SHP77 treated with DMSO at 0.1 percent for 48 hours (cell line): ENCODE data around the gene BAIAP3.

Experiments used
- DNase-seq: peaks from one replicate; lab custom pipeline; 2025; lab: John Stamatoyannopoulos, UW

BAIAP3 gene

DNA sequence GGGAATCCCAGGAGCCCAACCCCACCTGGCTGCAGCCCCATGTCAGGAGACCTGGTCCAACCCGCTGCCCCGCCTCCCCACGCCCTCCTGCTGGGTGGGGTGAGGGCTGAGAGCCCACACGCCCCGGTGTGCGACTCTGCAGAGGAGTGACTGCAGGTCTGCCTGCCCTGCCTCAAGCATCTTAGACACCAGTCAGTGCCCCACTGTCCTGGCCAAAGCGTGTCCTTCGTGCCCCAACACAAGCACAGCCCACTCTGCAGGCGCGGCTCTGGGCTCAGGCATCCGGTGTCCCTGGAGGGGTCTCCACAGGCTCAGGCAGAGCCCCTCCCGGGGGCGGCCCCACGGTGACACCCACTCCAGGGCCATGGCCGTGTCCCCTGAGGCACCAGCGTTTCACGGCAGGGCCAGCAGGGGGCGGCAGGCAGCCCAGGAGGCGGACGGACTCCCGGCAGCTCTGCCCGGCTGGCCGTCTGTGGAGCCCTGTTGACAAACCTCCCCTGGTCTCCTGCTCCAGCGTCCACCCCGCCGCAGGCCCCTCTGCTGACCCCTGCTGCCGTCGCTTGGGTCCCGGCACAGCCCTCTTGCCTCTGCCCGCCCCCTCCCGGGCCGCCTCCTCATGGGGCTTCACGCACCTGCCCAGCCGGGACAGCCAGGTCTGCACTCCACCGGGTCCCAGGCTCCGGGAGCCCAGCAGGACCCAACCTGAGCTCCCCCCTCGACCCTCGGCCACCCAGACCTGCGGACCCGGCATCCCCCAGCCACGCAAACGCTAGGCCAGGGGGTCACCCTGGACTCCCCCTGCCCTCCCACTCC is 32.6 kb upstream of the BAIAP3 start:
- no peak for DNase-seq

GRCh38 chr16:1301562-1301961 is 31.9 kb upstream of the BAIAP3 start:
- DNase-seq = no peak

- no peak for DNase-seq
Measured at GRCh38 chr16:1305823-1306222, 27.6 kb upstream of the BAIAP3 start.

DNA sequence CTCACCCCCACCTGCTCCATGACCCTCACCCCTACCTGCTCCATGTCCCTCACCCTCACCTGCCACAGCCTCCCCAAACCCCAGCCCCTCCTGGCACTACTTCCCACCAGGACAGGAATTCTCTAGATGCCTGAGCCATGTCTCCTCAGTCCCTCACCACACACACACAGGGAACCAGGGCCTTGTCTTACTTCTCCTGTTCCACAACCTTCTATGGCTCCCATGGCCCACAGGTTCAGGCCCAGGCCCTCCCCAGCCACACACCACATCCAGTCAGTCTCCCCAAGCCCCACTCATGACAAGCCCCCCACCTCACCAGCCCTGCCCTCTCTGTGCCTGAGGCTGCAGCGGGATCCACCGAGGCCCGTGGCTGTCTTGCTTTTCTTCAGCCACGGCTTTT is 27.1 kb upstream of the BAIAP3 start:
- DNase-seq = no peak

DNA sequence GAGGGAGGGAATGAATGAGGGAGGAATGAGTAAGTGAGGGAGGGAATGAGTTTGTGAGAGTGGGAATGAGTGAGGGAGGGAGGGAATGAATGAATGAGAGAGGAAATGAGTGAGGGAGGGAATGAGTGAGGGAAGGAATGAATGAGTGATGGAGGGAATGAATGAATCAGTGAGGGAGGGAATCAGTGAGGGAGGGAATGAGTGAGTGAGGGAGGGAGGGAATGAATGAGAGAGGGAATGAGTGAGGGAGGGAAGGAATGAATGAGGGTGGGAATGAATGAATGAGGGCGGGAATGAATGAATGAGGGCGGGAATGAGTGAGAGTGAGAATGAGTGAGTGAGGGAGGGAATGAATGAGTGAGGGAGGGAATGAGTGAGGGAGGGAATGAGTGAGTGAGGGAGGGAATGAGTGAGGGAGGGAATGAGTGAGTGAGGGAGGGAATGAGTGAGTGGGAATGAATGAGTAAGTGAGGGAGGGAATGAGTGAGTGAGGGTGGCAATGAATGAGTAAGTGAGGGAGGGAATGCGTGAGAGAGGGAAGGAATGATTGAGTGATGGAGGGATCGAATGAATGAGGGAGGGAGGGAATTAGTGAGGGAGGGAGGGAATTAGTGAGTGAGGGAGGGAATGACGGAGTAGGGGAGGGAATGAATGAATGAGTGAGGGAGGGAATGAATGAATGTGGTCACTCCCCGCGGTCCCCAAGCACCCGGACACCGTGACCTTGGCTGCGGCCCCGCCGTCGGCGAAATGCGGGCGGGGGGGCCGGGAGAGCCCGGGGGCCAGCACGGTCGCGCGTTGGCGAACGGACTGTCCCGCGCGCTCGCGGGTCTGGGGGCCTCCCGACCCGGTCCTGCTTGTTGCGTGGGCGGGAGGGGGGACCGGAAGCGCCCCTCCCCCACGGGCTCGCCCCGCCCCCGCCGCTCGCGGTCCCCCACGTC is 25.1 kb upstream of the BAIAP3 start:
- peak; percentile 45 for DNase-seq

DNA sequence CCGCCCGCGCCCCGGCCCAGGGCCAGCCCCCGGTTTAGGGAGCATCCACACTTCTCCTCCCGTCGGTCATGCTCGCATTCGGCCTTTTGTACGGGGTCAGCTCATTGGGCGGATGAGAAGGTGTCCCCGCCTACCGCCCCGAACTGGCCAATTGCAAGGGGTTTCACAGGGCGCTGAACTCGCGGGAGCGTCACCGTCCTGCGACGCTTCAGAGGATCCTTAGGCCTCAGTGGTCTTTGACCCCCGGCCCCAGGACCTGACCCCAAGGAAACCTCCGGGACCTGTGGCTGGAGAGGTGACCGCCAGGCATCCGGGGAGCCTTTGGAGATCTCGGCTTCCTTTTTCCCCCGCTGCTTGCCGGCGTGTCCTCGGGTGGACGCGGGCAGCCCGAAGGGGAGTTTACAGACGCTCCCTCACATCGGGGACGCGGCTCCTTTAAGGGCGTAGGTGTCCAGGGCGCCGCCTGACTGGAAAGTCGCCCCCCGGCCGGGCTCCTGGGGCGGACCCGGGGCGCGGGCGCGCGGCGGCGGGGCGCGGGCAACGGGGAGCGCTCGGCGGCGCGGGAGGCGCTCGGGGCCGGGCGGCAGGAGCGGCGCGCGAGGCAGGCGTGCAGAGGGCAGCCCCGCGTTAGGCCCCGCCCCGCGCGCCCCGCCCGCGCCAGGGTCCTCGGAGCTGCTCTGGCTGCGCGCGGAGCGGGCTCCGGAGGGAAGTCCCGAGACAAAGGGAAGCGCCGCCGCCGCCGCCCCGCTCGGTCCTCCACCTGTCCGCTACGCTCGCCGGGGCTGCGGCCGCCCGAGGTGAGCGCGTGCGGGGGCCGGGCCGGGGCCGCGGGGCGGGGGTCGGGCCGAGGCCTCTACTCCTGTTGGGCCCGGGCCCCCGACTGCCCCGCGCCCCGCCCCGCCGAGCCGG is 24.2 kb upstream of the BAIAP3 start, which contains the start of gene UBE2I:
TSS of gene UBE2I (plus strand) at position 660 of the 909 bp plus-strand sequence. CDS start 4,395 bp downstream, outside the sequence.
- peak; percentile 82 for DNase-seq

- no peak for DNase-seq
Measured at GRCh38 chr16:1309888-1310831, 23.3 kb upstream of the BAIAP3 start.

- no peak for DNase-seq
Measured at GRCh38 chr16:1310832-1311200, 22.6 kb upstream of the BAIAP3 start.

DNA sequence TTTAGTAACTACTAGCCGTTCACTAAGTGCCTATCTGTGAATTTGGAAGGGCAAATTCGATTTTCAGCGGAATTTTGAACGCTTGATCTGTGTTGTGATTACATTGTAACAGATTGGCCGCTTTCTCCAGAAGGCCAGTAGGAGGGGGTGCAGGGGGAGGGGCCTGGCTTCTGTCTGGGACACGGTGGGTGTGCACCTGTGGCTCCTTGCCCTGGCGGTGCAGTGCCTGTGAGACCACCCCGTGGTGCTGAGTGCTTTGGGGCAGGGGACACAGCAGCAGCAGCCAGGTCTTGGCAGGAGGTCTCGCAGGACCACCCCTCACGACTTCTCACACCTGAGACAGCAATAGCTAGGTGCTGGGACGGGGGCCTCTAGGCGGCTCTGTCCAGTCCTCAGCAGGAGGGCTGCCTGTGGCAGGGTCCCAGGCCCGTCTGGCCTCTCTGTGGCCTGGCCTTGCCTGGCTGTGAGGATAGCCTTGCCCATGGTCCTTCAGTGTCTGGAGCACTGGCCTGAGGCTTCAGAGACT is 22.2 kb upstream of the BAIAP3 start:
- no peak for DNase-seq

GRCh38 chr16:1311738-1312466 is 21.5 kb upstream of the BAIAP3 start:
- no peak for DNase-seq

DNA sequence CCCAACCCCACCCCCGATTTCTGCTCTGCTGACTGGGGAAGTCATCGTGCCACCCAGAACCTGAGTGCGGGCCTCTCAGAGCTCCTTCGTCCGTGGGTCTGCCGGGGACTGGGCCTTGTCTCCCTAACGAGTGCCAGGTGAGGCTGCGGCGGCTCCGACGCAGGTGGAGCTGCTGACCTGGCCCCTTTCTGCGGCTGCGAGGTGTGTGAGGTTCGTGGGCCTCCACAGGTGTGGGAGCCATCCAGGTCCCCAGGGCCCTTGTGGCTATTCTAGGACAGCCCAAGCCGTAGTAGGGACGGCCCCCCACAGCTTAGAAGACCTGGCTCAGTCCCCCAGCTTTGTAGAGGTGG is 21.0 kb upstream of the BAIAP3 start:
- DNase-seq = no peak

DNA sequence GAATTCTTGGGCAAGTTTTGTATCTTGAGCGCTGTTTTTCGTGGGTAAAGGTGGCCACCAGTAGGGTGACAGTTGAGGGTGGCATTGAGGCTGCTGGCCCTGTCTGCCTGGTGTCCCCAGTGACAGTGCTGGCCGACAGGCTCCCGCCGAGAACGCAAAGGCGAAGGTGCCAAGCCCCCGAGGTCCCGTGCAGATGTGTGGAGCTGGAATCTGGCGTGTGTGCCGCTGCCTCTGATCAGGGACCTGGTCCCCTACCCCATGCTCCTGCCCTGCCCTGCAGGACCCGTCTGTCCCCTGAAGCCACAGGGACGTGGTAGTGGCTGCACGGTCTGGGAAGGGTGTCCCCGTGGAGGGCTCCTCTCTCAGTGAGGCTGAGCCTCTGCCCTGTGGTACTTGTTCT is 20.5 kb upstream of the BAIAP3 start:
- DNase-seq = no peak

GRCh38 chr16:1313721-1314369 is 19.6 kb upstream of the BAIAP3 start:
- no peak for DNase-seq

GRCh38 chr16:1314399-1315068 is 18.9 kb upstream of the BAIAP3 start:
- no peak for DNase-seq

- no peak for DNase-seq
Measured at GRCh38 chr16:1315081-1316032, 18.1 kb upstream of the BAIAP3 start.

DNA sequence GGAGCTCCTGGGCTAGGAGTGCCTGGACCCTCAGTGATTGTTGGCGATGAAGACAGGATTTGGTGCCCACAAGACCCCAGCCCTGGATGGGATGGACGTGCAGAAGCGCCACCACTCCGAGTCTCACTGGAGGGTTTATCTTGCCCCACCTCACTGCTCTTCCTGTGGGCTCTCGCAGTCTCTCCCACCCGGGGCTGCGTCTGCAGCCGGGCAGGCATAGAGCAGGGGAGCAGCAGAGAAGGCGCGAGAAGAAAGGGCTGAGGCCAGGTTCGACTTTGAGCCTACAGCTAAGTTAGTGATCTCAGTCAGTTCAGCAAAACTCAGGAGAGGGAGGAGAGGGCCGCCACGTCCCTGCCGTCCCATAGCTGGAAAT is 17.4 kb upstream of the BAIAP3 start:
- no peak for DNase-seq

DNA sequence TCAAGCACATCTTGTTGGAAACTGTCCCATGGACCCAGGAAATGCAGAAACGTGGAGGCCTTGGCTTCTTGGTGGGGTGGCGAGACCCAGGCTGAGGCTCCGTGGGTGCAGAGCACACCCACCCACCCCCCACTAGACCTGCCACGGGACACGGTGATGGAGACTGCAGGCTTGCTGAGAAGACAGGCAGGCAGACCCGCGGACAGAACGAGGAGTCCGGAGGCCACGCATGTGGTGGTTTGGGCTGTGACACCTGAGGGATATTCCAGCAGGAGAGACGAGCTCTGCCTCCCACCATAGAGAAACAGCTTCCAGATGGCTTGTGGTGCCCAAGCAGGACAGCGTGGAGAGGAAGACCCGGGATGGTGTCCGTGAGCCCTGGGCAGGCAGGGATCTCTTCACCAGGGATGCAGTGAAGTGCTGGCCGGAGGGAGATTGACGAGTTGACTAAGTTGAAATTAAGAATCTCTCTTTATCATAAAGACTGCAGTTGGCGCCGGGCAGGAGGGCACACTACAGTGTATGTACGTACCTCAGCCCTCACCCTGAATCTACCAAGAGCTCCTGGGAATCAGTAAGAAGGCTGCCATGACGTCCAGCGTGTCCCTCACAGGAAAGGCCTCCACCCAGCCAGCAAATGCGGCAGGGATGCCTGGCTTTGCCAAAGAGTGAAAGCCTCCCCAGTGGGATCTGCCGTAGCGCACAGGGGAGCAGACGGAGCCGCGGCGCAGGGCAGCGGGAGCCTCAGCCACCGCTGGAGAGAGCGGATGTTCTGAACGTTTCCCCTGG is 15.8 kb upstream of the BAIAP3 start:
- DNase-seq = no peak
